HG03064 (cell line): Measurements from ENCODE around the gene KRTAP25-1.

ENCODE experiments used
- ATAC-seq: cut with Tn5 transposase; IDR thresholded peaks from one replicate; pipeline ENCODE4 v1.9.1; 2021; ENCODE audit warnings: low read depth; ENCODE audit not compliant: unreplicated experiment

The KRTAP25-1 gene

DNA sequence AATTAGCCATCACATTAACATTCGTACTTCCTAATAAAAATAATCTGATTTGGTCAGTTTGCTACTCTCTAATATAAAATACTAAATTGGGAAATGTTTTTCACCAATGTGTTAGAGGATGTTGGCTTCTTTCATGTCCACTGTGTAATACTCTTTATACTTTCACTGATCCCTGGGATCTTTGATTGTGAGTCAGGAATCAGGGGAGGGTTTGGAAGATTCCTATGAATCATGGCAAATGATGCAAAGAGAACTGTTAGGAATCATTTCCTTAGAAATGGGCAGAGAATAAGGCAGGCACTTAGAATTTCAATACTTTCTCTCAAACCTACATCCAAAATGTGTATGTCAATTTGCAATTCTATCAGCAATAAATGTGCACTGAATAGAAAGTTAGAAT lies 37.5 kb downstream of the KRTAP25-1 start:
- ATAC-seq: no peak

DNA sequence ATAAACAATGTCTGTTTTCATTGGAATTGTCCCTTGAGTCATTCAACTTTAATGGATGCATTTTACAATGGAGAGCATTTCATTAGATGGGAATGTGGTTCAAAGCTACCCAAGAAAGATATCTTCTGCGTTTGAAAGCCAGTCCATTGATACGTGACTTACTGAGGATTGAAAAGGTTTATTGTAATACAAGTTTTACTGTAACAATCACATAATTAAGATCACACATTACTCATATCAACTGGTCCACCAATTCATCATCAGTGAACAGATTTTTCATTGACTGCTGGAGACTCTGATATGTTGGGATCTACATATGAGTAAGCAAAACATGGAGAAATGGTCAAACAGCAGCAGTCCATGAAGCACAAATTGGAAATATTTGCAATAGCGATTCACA lies 39.4 kb downstream of the KRTAP25-1 start:
- no peak for ATAC-seq

DNA sequence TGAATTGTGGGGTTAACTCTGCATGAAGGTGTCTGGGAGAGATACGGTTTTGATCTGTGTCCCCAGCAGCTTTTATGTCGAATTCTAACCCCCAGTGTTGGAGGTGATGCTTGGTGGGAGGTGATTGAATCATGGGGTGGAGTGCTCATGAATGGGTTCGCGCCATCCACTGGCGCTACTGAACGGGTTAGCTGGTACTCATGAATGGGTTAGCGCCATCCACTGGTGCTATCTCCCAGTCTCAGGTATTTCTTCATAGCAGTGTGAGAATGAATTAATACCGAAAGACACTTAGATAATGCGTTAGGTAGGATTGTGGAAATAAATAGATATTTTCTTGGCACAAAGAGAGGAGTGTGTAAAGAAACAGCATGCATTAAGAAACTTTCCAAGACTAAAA lies 40.5 kb downstream of the KRTAP25-1 start:
- ATAC-seq: no peak

- no peak for ATAC-seq
Observed at GRCh38 chr21:30245061-30245460, 44.3 kb downstream of the KRTAP25-1 start.

DNA sequence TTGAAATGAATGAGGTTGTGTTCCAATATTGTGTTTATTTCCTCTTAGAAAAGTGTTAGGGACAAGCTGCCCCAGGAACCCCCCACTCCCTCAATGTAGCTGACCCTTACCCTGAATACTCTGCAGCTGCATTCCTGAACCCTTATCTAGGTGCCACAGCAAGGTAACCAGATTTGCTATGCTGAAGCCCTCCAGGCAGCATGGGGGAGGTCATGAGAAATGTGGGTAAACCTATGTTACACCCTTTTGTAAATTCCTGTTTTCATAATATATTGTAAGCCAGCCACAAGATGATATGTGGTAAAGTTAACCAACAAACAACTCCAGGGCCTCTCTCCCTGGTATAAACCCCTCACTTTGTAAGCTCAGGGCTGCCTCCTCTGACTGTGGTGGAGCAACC lies 45.6 kb downstream of the KRTAP25-1 start:
- ATAC-seq: no peak

DNA sequence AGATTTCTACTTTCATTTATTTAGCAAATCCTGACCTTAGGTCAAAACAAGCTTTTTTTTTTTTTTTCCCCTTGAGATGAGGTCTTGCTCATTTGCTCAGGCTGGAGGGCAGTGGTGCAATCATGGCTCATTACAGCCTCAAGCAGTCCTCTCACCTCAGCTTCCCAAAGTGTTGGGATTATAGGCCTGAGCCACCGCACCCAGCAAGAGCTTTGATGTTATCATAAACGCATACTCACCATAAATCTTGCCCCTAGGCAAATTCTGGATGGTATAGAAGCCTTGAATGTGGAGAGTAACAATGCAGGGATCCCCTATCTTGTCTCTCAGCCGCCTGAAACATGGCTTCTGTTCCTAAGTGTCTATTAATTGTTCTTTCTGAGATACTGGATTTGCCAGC lies 48.7 kb downstream of the KRTAP25-1 start:
- ATAC-seq: no peak
